GM18498 (cell line): Measurements from ENCODE around the gene TNFSF18.
"Not testable (repeated sequence)": the region's sequence is repeated elsewhere in the genome, so short reads cannot be mapped to it uniquely, and the experiment has no call there.

Source experiments
- ATAC-seq: cut with Tn5 transposase; IDR thresholded peaks from one replicate; pipeline ENCODE4 v1.9.1; 2021; ENCODE audit warnings: mild to moderate bottlenecking, moderate library complexity; ENCODE audit not compliant: unreplicated experiment

Gene TNFSF18

GRCh38 chr1:173050865-173051264 lies at the start of gene TNFSF18:
TNFSF18 (minus strand) TSS chr1:173050941; CDS start chr1:173050896, 45 bp downstream.
- no peak for ATAC-seq

GRCh38 chr1:173099166-173099565 lies 48.4 kb upstream of the TNFSF18 start:
- ATAC-seq, result no peak

- no peak for ATAC-seq
Observed at GRCh38 chr1:173098117-173098516, 47.4 kb upstream of the TNFSF18 start.

- no peak for ATAC-seq
Observed at GRCh38 chr1:173097001-173097400, 46.3 kb upstream of the TNFSF18 start.

- no peak for ATAC-seq
Observed at GRCh38 chr1:173095632-173096031, 44.9 kb upstream of the TNFSF18 start.

- no peak for ATAC-seq
Observed at GRCh38 chr1:173094541-173094940, 43.8 kb upstream of the TNFSF18 start.

- ATAC-seq, result no peak
Observed at GRCh38 chr1:173093691-173094445, 43.1 kb upstream of the TNFSF18 start.

- ATAC-seq, result no peak
Observed at GRCh38 chr1:173084292-173084691, 33.6 kb upstream of the TNFSF18 start.

- no peak for ATAC-seq
Observed at GRCh38 chr1:173082913-173083312, 32.2 kb upstream of the TNFSF18 start.

GRCh38 chr1:173074217-173074616 lies 23.5 kb upstream of the TNFSF18 start:
- ATAC-seq, result not testable (repeated sequence)

GRCh38 chr1:173064011-173064410 lies 13.3 kb upstream of the TNFSF18 start:
- ATAC-seq, result no peak

- no peak for ATAC-seq
Observed at GRCh38 chr1:173063171-173063570, 12.4 kb upstream of the TNFSF18 start.

- no peak for ATAC-seq
Observed at GRCh38 chr1:173062150-173062938, 11.6 kb upstream of the TNFSF18 start.

GRCh38 chr1:173058556-173058955 lies 7.8 kb upstream of the TNFSF18 start:
- ATAC-seq, result no peak

- ATAC-seq, result no peak
Observed at GRCh38 chr1:173057984-173058383, 7.2 kb upstream of the TNFSF18 start.

- ATAC-seq, result no peak
Observed at GRCh38 chr1:173056365-173056764, 5.6 kb upstream of the TNFSF18 start.

- no peak for ATAC-seq
Observed at GRCh38 chr1:173052681-173053196, 2.0 kb upstream of the TNFSF18 start.

GRCh38 chr1:173049322-173049633 lies 1.5 kb downstream of the TNFSF18 start:
- ATAC-seq, result no peak

GRCh38 chr1:173048621-173049321 lies 2.0 kb downstream of the TNFSF18 start:
- ATAC-seq, result no peak

GRCh38 chr1:173044656-173045055 lies 6.1 kb downstream of the TNFSF18 start:
- no peak for ATAC-seq

- ATAC-seq, result no peak
Observed at GRCh38 chr1:173043253-173043652, 7.5 kb downstream of the TNFSF18 start.
